Caco-2 (cell line): ENCODE measurements around the gene COL1A2. TPM values are rescaled to one million over a fixed set of nuclear protein-coding genes. Genes with fewer than 3 reads are reported as not detected.

ENCODE experiments used
- BruUV-seq: library from RNA; stranded (reverse); fragments of 400-500 nt; replicated peaks from 2 replicates; lab custom pipeline; 2021; lab: Mats Ljungman, UMichigan
- CTCF ChIA-PET: fragments of 300-600 bp; sonication (Branson Sonifier 250); formaldehyde crosslinking; loops from one replicate; lab custom pipeline; 2022; ENCODE audit warnings: antibody characterized with exemption; lab: Charles Lee
- POLR2A ChIA-PET: fragments of 300-600 bp; sonication (Branson Sonifier 250); formaldehyde crosslinking; loops from one replicate; lab custom pipeline; 2022; ENCODE audit warnings: antibody characterized with exemption; lab: Charles Lee
- DNase-seq, 2 experiments: peaks; one replicate each; pipeline versions ENCODE4 v3.0.0 to v3.0.0-alpha.2; 2020 to 2022
- H3K27me3 ChIP-seq: replicated peaks from 2 replicates; pipeline ENCODE4 v1.6.0; 2011; ENCODE audit warnings: low read length; ENCODE audit not compliant: control insufficient read depth, insufficient read depth
- H3K36me3 ChIP-seq: 2 replicates; pipeline ENCODE4 v1.5.1; 2011; ENCODE audit warnings: low read length; ENCODE audit not compliant: control insufficient read depth, insufficient read depth
- H3K4me1 ChIP-seq: fragments of 250-450 bp; sonication (Bioruptor Pico); 2 replicates; pipeline ENCODE4 v1.5.1; 2020; ENCODE audit warnings: mild to moderate bottlenecking
- H3K4me3 ChIP-seq: 2 replicates; pipeline ENCODE4 v1.5.1; 2011; ENCODE audit warnings: low read depth, mild to moderate bottlenecking, control low read depth, low read length
- H3K9me3 ChIP-seq: fragments of 250-450 bp; sonication (Bioruptor Pico); 2 replicates; pipeline ENCODE4 v1.5.1; 2020; ENCODE audit warnings: mild to moderate bottlenecking, moderate library complexity
- H3K27ac Mint-ChIP-seq: one replicate; pipeline ENCODE4 v1.8.0; 2022; ENCODE audit warnings: mixed read lengths; ENCODE audit not compliant: unreplicated experiment
- H3K27me3 Mint-ChIP-seq: one replicate; pipeline ENCODE4 v1.8.0; 2022; ENCODE audit warnings: mixed read lengths; ENCODE audit not compliant: insufficient read depth, unreplicated experiment
- H3K36me3 Mint-ChIP-seq: one replicate; pipeline ENCODE4 v1.8.0; 2022; ENCODE audit warnings: mild to moderate bottlenecking, mixed read lengths; ENCODE audit not compliant: insufficient read depth, unreplicated experiment
- H3K4me1 Mint-ChIP-seq: one replicate; pipeline ENCODE4 v1.8.0; 2022; ENCODE audit warnings: low read depth, mixed read lengths; ENCODE audit not compliant: unreplicated experiment
- H3K4me3 Mint-ChIP-seq: one replicate; pipeline ENCODE4 v1.8.0; 2022; ENCODE audit warnings: mild to moderate bottlenecking, moderate library complexity, mixed read lengths; ENCODE audit not compliant: unreplicated experiment
- H3K9me3 Mint-ChIP-seq: one replicate; pipeline ENCODE4 v1.8.0; 2022; ENCODE audit warnings: mixed read lengths; ENCODE audit not compliant: unreplicated experiment
- intact Hi-C: fragments of 100-400 bp; cut with micrococcal nuclease; formaldehyde crosslinking; loops from one replicate; pipeline ENCODE4 v1.10.0; 2022; ENCODE audit not compliant: unreplicated experiment
- total RNA-seq: library from RNA; stranded (reverse); gene quantifications from 2 replicates; pipeline ENCODE4 v1.2.3, GENCODE V29; 2022
- TF ChIP-seq, protein P1 (sequence below), 2 experiments: fragments of 200-600 bp in 1 of 2; IDR thresholded peaks; 1 replicate in 1 of 2; 2 replicates in 1 of 2; pipeline versions ENCODE4 v1.5.1 to v1.8.0; 2011 to 2022; ENCODE audit warnings: antibody characterized with exemption in 1 of 2, control low read depth in 1 of 2, inconsistent platforms in 1 of 2, low read depth in 1 of 2, low read length in 1 of 2, mild to moderate bottlenecking in 1 of 2, moderate library complexity in 1 of 2; ENCODE audit not compliant: insufficient read depth in 1 of 2, severe bottlenecking in 1 of 2, unreplicated experiment in 1 of 2

The COL1A2 gene
- total RNA-seq, 1 experiment from 2014 or later = 2.6 TPM

DNA sequence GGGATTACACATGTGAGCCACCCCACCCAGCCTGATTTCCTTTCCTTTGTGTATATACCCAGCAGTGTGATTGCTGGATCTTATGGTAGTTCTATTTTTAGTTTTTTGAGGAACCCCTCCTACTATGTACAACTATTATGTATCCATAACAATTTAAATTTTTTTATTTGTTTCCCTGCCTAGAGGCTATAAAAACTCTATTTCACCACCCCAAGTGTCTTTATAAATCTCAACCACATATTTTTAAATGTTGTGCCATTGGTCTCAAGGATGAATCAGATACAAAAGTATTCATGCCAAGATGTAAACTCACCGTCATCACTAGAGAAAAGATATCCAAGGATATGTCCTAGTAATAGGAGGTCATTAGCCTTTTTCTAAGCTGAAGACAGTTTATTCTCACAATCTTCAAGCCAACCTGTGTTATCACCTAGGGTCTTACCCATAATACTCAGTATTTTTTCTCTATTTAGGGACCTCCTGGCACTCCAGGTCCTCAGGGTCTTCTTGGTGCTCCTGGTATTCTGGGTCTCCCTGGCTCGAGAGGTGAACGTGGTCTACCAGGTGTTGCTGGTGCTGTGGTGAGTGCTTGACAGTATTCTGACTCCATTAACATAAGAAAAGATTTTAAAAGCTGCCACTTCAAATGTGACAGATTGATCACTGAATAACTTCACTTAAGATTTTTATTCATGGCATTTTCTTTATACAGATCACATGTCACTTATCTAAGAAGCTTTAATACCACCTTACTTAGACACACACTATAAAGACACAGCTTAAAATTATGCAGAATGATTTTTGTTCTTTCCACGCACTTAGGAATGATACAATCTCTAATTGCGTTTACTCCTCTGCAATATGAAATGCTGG is 29.4 kb downstream of the COL1A2 start:
- Histone ChIP-seq H3K4me1 (no peaks in the 10 kb centered on the region), H3K4me3 (no peak overlapping the region), H3K9me3 (no peaks in the 10 kb centered on the region), H3K36me3 (no peaks in the 10 kb centered on the region), H3K27me3 (no peaks in the 10 kb centered on the region)
- peaks cover 6% of the 10 kb centered on the region for H3K36me3 Mint-ChIP-seq
- POLR2A ChIA-PET = no interaction called here
- H3K4me3 Mint-ChIP-seq = no peak overlapping the region
- BruUV-seq = no TSS peak
- H3K27ac Mint-ChIP-seq = no peak overlapping the region
- no peaks in the 10 kb centered on the region for H3K4me1 Mint-ChIP-seq
- CTCF ChIA-PET = no interaction called here
- H3K27me3 Mint-ChIP-seq = peaks cover 14% of the 10 kb centered on the region
- H3K9me3 Mint-ChIP-seq = no peaks in the 10 kb centered on the region
- intact Hi-C loops = no loop called here
- no peak for DNase-seq
- TF ChIP-seq, protein P1, sequence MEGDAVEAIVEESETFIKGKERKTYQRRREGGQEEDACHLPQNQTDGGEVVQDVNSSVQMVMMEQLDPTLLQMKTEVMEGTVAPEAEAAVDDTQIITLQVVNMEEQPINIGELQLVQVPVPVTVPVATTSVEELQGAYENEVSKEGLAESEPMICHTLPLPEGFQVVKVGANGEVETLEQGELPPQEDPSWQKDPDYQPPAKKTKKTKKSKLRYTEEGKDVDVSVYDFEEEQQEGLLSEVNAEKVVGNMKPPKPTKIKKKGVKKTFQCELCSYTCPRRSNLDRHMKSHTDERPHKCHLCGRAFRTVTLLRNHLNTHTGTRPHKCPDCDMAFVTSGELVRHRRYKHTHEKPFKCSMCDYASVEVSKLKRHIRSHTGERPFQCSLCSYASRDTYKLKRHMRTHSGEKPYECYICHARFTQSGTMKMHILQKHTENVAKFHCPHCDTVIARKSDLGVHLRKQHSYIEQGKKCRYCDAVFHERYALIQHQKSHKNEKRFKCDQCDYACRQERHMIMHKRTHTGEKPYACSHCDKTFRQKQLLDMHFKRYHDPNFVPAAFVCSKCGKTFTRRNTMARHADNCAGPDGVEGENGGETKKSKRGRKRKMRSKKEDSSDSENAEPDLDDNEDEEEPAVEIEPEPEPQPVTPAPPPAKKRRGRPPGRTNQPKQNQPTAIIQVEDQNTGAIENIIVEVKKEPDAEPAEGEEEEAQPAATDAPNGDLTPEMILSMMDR (IDR thresholded peaks at IDR 0.05; ENCODE audit: insufficient read depth in 1 of 2, low read depth in 1 of 2, low read length in 1 of 2, severe bottlenecking in 1 of 2, unreplicated experiment in 1 of 2) = no peak

DNA sequence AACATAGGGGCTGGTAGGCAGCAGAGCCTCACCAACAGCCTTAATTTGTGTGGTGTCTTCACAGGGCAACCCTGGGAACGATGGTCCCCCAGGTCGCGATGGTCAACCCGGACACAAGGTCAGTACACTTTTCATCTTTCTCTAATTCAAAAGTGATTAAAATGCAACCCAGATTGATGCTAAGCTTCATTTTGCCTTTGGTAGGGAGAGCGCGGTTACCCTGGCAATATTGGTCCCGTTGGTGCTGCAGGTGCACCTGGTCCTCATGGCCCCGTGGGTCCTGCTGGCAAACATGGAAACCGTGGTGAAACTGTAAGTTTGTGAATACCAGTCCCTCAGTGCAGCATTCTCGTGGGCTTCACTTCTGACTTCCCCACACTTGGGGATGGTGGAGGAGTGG is 30.9 kb downstream of the COL1A2 start:
- H3K4me1 ChIP-seq = no peaks in the 10 kb centered on the region
- H3K27me3 ChIP-seq = no peaks in the 10 kb centered on the region
- no TSS peak for BruUV-seq
- peaks cover 6% of the 10 kb centered on the region for H3K27me3 Mint-ChIP-seq
- intact Hi-C loops = no loop called here
- TF ChIP-seq, protein P1 (IDR thresholded peaks at IDR 0.05; ENCODE audit: insufficient read depth in 1 of 2, low read depth in 1 of 2, low read length in 1 of 2, severe bottlenecking in 1 of 2, unreplicated experiment in 1 of 2) = no peak
- no peaks in the 10 kb centered on the region for H3K36me3 ChIP-seq
- POLR2A ChIA-PET = no interaction called here
- no peak overlapping the region for H3K4me3 Mint-ChIP-seq
- no peak overlapping the region for H3K27ac Mint-ChIP-seq
- no peak for DNase-seq
- no peak overlapping the region for H3K4me3 ChIP-seq
- no peaks in the 10 kb centered on the region for H3K9me3 Mint-ChIP-seq
- CTCF ChIA-PET = no interaction called here
- no peaks in the 10 kb centered on the region for H3K4me1 Mint-ChIP-seq
- no peaks in the 10 kb centered on the region for H3K9me3 ChIP-seq
- H3K36me3 Mint-ChIP-seq = peaks cover 6% of the 10 kb centered on the region

DNA sequence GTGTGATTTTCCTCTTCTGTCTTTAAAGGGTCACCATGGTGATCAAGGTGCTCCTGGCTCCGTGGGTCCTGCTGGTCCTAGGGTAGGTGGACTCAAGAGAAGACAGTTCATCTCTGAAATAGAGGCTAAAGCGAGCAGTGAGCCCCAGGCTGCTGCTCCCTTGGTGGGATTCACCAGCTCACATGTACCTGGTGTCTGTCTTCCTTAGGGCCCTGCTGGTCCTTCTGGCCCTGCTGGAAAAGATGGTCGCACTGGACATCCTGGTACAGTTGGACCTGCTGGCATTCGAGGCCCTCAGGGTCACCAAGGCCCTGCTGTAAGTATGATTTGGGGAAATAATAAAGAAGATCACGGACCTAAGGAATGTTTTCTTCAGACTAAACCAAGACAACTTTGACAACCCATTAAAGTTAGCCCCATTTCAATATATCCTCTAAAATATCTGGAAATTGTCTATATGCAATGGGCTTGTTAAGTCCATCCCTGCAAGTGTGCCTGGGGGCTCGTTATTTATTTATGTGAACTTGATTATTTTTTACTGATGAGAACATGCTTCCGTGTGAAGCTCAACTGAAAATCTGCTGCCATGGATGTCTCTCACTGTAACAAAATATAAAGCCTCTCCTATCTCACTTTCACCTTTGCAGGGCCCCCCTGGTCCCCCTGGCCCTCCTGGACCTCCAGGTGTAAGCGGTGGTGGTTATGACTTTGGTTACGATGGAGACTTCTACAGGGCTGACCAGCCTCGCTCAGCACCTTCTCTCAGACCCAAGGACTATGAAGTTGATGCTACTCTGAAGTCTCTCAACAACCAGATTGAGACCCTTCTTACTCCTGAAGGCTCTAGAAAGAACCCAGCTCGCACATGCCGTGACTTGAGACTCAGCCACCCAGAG is 32.5 kb downstream of the COL1A2 start:
- intact Hi-C loops = no loop called here
- H3K4me3 ChIP-seq = no peak overlapping the region
- no peaks in the 10 kb centered on the region for H3K9me3 ChIP-seq
- Mint-ChIP-seq H3K4me3 (no peak overlapping the region), H3K9me3 (no peaks in the 10 kb centered on the region), H3K4me1 (no peaks in the 10 kb centered on the region), H3K27me3 (peaks cover 6% of the 10 kb centered on the region), H3K36me3 (peaks cover 6% of the 10 kb centered on the region), H3K27ac (no peak overlapping the region)
- TF ChIP-seq, protein P1 (IDR thresholded peaks at IDR 0.05; ENCODE audit: insufficient read depth in 1 of 2, low read depth in 1 of 2, low read length in 1 of 2, severe bottlenecking in 1 of 2, unreplicated experiment in 1 of 2) = no peak
- no peaks in the 10 kb centered on the region; the same call in 1 of the 2 replicates for H3K27me3 ChIP-seq
- DNase-seq = no peak
- H3K4me1 ChIP-seq = no peaks in the 10 kb centered on the region
- CTCF ChIA-PET = no interaction called here
- no TSS peak for BruUV-seq
- POLR2A ChIA-PET = no interaction called here
- no peaks in the 10 kb centered on the region for H3K36me3 ChIP-seq
